GM12872 (cell line): ENCODE measurements around the gene HYAL2.

Experiments used
- CTCF ChIP-seq: IDR thresholded peaks from 3 replicates; pipeline ENCODE4 v1.5.1; 2011; ENCODE audit warnings: low read depth, mild to moderate bottlenecking, low read length, moderate library complexity; ENCODE audit not compliant: insufficient read depth

HYAL2 gene

GRCh38 chr3:50331364-50331907, 8.9 kb upstream of the HYAL2 start:
- no peak for TF ChIP-seq CTCF

DNA sequence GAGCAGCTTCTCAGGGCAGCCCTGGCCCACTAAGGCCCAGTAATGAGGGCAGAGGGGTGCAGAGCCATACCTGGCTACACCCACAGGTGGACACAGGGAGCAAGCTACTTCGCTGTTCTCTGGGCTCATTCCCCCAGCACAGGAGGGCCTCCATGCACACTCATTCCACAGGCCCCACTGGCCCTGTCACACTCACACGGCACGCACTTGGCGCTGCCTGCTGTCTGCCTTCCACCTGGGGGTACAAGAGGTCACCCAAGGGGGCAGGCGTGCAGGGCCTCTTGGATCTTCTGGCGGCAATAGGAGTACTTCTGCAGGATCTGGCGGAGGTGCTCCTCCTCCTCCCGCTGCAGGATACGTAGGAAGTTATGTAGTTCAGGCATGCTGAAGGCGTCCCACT, 7.8 kb upstream of the HYAL2 start:
- TF ChIP-seq CTCF: no peak

DNA sequence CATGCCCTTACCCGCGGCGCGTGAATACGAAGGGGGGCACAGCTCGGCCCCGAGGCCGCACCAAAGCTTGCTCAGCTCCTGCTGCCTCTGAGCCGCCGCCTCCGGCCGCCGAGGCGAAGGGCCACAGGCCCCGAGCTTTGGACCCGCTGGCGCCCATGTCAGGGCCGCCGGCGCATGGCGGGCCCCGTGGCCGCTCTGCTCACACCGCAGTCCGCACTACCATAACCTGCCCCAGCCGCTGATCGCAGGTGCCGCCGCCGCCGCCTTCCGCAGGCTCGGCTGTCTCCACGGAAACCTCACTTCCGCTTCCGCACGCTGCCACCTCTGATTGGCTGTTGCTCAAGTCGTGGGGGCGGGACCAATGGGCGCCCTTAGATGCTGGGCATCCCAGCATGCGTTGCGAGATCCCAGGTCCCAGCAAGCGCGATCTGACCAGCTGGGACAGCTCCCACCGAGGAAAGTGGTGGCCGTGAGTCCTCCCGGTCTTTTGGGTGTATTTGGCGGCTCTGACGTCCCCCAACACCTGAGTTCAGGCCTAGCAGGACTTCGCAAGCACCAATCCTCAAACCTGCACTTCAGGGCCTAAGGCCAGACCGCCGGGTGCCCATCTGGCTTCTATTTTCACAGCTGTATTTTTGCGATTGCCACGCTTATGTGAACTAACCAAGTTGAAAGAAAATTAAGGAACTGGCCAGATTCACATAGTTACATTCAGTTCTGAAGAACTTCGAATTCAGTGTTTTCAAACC, 5.6 kb upstream of the HYAL2 start, which contains the start of gene TUSC2:
TUSC2 (minus strand) TSS at position 281 of the 749 bp plus-strand sequence; CDS start at position 157, 124 bp downstream.
- no peak for TF ChIP-seq CTCF

DNA sequence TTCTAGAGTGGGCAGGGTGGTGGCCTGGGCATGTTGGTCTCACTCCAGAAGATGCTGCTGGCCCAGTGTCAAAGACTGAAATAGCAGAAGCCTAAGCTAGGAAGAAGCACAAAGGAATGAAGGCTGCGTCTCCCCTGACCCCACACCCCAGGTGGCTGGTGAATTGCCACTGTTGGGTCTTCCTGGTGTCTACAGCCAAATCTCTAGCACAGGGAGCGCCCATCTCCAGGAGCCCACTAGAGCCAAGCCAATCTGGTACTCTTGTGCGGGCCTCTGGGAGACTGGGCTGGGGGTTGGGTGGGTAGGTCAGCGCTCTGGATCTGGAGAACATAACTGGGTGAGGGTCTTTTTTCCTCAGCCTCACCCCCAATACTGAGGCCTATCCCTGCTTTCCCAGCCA, 4.6 kb upstream of the HYAL2 start:
- TF ChIP-seq CTCF: no peak

GRCh38 chr3:50326182-50326541, 3.6 kb upstream of the HYAL2 start:
- no peak for TF ChIP-seq CTCF

DNA sequence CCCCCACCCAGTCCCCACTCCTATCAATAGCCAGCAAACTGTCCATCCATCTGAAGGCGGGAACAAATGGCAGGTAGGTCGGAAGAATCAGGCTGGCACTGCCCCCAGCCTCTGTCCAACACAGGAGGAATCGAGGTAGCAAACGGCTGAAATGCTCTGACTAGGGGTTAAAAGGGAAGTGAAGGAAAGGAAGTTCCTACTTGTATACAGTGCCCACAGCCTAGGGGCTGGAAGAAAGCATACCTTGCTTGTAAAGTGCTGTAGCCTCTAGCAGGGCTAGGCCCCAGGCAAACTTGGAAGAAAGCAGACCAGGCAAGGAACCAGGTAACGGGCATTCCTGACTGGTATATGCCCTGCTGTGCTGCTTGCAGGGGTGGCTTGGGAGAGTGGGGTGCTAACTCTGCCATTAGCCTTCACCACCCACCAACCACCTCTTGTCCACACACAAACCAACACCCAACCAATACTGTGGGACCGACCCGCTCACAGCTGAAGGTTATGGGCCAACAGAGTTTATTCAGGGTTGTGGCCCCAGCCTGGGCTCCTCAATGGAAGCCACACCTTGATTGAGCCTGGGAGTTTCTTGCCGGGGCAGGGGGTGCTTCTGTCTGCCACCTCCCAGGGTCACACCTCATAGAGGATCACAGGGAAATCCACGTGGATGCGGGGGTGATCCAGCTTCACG, 3.1 kb upstream of the HYAL2 start:
- no peak for TF ChIP-seq CTCF

DNA sequence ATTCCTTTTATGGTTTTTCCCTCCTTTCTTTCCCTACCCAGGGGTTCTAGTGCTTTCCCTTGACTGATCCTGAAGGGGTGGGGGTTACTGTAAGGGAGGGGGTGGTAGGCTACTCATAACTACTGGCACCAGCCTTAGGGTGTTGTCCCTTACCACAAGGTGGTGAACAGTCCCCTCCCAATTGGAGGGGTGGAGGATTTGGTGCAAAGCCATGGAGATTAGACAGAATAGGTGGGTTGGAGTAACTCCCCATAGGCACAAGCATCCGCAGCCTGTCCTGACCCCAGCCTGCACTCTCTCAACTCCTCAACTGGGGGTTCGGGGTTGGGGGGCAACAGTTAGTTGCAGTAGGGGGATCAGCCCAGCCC, 2.6 kb upstream of the HYAL2 start:
- no peak for TF ChIP-seq CTCF
